Trophoblast cell (in vitro differentiated cells and primary cell): ENCODE data around the gene TEX53.

Experiments used
- DNase-seq, 2 donors: peaks; one replicate each; pipeline ENCODE4 v3.0.0-alpha.2; 2016
- H2AFZ ChIP-seq: 2 replicates; pipeline ENCODE4 v1.6.1; 2013; ENCODE audit warnings: low read length, moderate library complexity, mild to moderate bottlenecking; ENCODE audit not compliant: insufficient read depth, poor library complexity
- H2AK5ac ChIP-seq: 2 replicates; pipeline ENCODE4 v1.6.1; 2013; ENCODE audit warnings: mild to moderate bottlenecking, low read length
- H2BK120ac ChIP-seq: 2 replicates; pipeline ENCODE4 v1.6.1; 2013; ENCODE audit warnings: low read length, mild to moderate bottlenecking, moderate library complexity; ENCODE audit not compliant: insufficient read depth, poor library complexity
- H2BK12ac ChIP-seq: 2 replicates; pipeline ENCODE4 v1.6.1; 2013; ENCODE audit warnings: mild to moderate bottlenecking, low read length, moderate library complexity
- H2BK5ac ChIP-seq: 2 replicates; pipeline ENCODE4 v1.6.1; 2013; ENCODE audit warnings: low read length, low read depth, moderate library complexity, mild to moderate bottlenecking; ENCODE audit not compliant: poor library complexity
- H3K14ac ChIP-seq: 2 replicates; pipeline ENCODE4 v1.6.1; 2013; ENCODE audit warnings: mild to moderate bottlenecking, low read length
- H3K18ac ChIP-seq: 2 replicates; pipeline ENCODE4 v1.6.1; 2013; ENCODE audit warnings: mild to moderate bottlenecking, low read length
- H3K23ac ChIP-seq: 2 replicates; pipeline ENCODE4 v1.6.1; 2013; ENCODE audit warnings: low read length
- H3K27ac ChIP-seq: 2 replicates; pipeline ENCODE4 v1.5.1; 2013; ENCODE audit warnings: low read depth, mild to moderate bottlenecking, inconsistent platforms, low read length, moderate library complexity
- H3K27me3 ChIP-seq: 2 replicates; pipeline ENCODE4 v1.6.1; 2013; ENCODE audit warnings: inconsistent platforms, mild to moderate bottlenecking, low read length, moderate library complexity; ENCODE audit not compliant: insufficient read depth
- H3K36me3 ChIP-seq, 2 experiments: 1 replicate in 1 of 2; 2 replicates in 1 of 2; pipeline ENCODE4 v1.6.1; 2013; ENCODE audit warnings: low read length in 2 of 2, mild to moderate bottlenecking in 2 of 2, moderate library complexity in 1 of 2; ENCODE audit not compliant: insufficient read depth in 2 of 2, control insufficient read depth in 1 of 2
- H3K4ac ChIP-seq: 2 replicates; pipeline ENCODE4 v1.6.1; 2013; ENCODE audit warnings: low read depth, mild to moderate bottlenecking, low read length, moderate library complexity
- H3K4me1 ChIP-seq, 2 experiments: 1 replicate in 1 of 2; 2 replicates in 1 of 2; pipeline ENCODE4 v1.6.1; 2013; ENCODE audit warnings: low read length in 2 of 2, mild to moderate bottlenecking in 2 of 2, moderate library complexity in 1 of 2; ENCODE audit not compliant: insufficient read depth in 2 of 2, control insufficient read depth in 1 of 2
- H3K4me2 ChIP-seq: 2 replicates; pipeline ENCODE4 v1.6.1; 2013; ENCODE audit warnings: inconsistent platforms, mild to moderate bottlenecking, low read length, moderate library complexity
- H3K4me3 ChIP-seq: 2 replicates; pipeline ENCODE4 v1.5.1; 2013; ENCODE audit warnings: mild to moderate bottlenecking, low read depth, low read length, inconsistent platforms
- H3K79me1 ChIP-seq: one replicate; pipeline ENCODE4 v1.6.1; 2013; ENCODE audit warnings: low read length
- H3K79me2 ChIP-seq: 2 replicates; pipeline ENCODE4 v1.6.1; 2013; ENCODE audit warnings: low read length, mild to moderate bottlenecking; ENCODE audit not compliant: control insufficient read depth, insufficient read depth, poor library complexity
- H3K9ac ChIP-seq: 2 replicates; pipeline ENCODE4 v1.6.1; 2013; ENCODE audit warnings: mild to moderate bottlenecking, low read length
- H3K9me3 ChIP-seq: 2 replicates; pipeline ENCODE4 v1.6.1; 2013; ENCODE audit warnings: low read depth, mild to moderate bottlenecking, control low read depth, inconsistent platforms, low read length; ENCODE audit not compliant: insufficient read depth
- H4K12ac ChIP-seq: 2 replicates; pipeline ENCODE4 v1.6.1; 2013; ENCODE audit warnings: low read depth, mild to moderate bottlenecking, low read length, moderate library complexity
- H4K8ac ChIP-seq: 2 replicates; pipeline ENCODE4 v1.6.1; 2013; ENCODE audit warnings: low read depth, mild to moderate bottlenecking, low read length, moderate library complexity
- H4K91ac ChIP-seq: one replicate; pipeline ENCODE4 v1.6.1; 2013; ENCODE audit warnings: low read depth, mild to moderate bottlenecking, low read length, moderate library complexity
- WGBS: extraction: QIAGEN DNeasy Blood & Tissue Kit; methylation state at CpG from one replicate; pipeline ENCODE4 v1.1.7; 2013; ENCODE audit warnings: missing lambda C conversion rate; ENCODE audit not compliant: insufficient read length, insufficient coverage; ENCODE audit errors: extremely low coverage; 5-methylcytosine and 5-hydroxymethylcytosine counted together

TEX53 gene

DNA sequence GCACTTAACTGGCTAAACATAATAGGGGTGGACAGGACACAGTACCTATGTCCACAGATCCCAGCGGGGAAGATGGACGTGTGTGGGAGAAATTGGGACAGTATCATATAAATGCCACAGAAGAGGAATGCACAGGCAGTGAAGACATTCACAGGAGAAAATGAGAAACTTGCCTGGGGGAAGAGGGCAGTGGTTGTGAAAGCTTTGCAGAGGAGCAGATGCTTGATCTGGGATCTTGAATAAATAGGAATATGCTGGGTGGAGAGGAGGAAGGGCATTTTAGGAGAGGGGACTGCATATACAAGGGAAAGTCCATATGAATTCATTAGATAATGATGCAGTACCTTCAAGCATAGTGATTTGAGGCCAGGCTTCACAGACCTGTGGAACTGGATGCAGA is 32.9 kb downstream of the TEX53 start:
- Histone ChIP-seq H3K4me1 (peaks cover 0 to 8% of the 10 kb centered on the region in 2 experiments), H3K27ac (no peak overlapping the region), H3K79me1 (no peaks in the 10 kb centered on the region), H3K36me3 (peaks cover 7 to 11% of the 10 kb centered on the region in 2 experiments), H3K14ac (no peak overlapping the region), H3K9me3 (peaks cover 1% of the 10 kb centered on the region), H3K79me2 (peaks cover 2% of the 10 kb centered on the region), H4K91ac (no peak overlapping the region), H3K23ac (no peak overlapping the region), H3K4me2 (no peak overlapping the region), H3K4me3 (no peak overlapping the region), H4K8ac (no peak overlapping the region), H3K18ac (no peak overlapping the region), H2BK120ac (no peak overlapping the region), H3K9ac (no peak overlapping the region), H2AK5ac (no peak overlapping the region), H3K27me3 (no peaks in the 10 kb centered on the region), H3K4ac (no peak overlapping the region), H2BK12ac (no peak overlapping the region), H4K12ac (no peak overlapping the region), H2BK5ac (no peak overlapping the region), H2AFZ (no peak overlapping the region)
- DNase-seq = peak; percentile 68 to 84
- no CpG with 5 or more reads among the region's 2 CpGs for WGBS

DNA sequence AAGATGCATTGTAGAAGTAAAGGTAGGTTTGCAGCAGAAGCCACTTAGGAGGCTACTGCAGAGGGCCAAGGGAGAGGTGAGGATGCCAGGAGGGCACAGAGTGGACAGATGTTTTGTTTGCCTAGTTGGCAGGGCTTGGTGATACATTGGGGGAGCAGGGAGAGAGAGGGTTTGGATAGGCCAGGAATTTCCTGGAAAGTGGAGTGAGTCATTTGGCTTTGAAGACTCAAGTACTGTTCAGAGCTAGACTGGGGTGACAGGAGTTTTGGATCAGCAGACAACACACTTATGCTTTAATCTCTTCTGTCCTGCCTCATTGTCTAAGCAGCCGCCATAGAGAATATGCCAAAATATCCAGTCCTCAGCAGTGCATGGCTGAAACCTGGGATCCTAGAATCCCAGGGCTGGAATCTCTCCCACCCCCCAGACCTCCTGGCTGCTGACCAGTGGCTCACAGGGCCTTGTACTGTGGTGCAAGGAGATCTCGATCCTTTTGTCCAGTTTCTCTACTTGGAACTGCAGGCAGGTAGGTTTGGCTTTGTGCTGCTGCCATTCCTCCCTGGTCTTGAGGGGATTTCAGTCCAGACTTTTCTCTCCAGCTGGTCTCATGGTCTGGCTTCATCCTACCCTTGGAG is 35.5 kb downstream of the TEX53 start:
- Histone ChIP-seq H2AFZ (no peak overlapping the region), H3K9me3 (no peaks in the 10 kb centered on the region), H3K4ac (no peak overlapping the region), H2AK5ac (no peak overlapping the region), H3K18ac (no peak overlapping the region), H2BK120ac (no peak overlapping the region), H4K8ac (no peak overlapping the region), H2BK5ac (no peak overlapping the region), H3K79me2 (peaks cover 2% of the 10 kb centered on the region), H3K36me3 (peaks cover 0 to 10% of the 10 kb centered on the region in 2 experiments), H3K23ac (no peak overlapping the region), H4K91ac (no peak overlapping the region), H3K27me3 (no peaks in the 10 kb centered on the region), H3K4me3 (no peak overlapping the region), H3K9ac (no peak overlapping the region), H4K12ac (no peak overlapping the region), H3K4me1 (peaks cover under 1 to 12% of the 10 kb centered on the region in 2 experiments), H3K14ac (no peak overlapping the region), H3K79me1 (no peaks in the 10 kb centered on the region), H3K27ac (no peak overlapping the region), H3K4me2 (no peak overlapping the region), H2BK12ac (no peak overlapping the region)
- DNase-seq = no peak
- WGBS = no CpG with 5 or more reads among the region's 2 CpGs

DNA sequence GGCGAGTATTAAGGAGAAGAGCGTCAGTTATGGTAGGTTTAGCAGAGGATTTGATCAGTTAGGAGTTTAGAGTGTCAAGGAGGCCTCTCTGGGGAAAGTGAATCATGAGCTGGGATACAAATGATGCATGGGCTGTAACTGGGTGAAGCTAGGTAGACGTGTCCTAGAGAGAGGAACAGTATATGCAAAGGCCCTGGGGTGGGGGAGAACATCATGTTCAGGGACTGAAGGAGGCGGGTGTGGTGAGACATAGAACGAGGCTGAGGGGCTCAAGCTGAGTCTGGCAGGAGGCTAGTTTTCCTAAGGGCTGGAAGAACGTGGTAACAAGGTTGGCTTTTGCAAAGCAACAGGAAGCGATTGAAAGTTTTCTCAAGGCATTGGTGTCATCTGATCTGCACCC is 36.0 kb downstream of the TEX53 start:
- H3K9me3 ChIP-seq = no peaks in the 10 kb centered on the region
- no peak overlapping the region for H2AK5ac ChIP-seq
- WGBS = no CpG with 5 or more reads among the region's 7 CpGs
- H3K27me3 ChIP-seq = no peaks in the 10 kb centered on the region
- no peak overlapping the region for H2BK12ac ChIP-seq
- H3K36me3 ChIP-seq = peaks cover 0 to 6% of the 10 kb centered on the region in 2 experiments
- H3K79me2 ChIP-seq = no peaks in the 10 kb centered on the region
- peaks cover 2 to 14% of the 10 kb centered on the region in 2 experiments for H3K4me1 ChIP-seq
- no peak overlapping the region for H3K14ac ChIP-seq
- H3K4me3 ChIP-seq = no peak overlapping the region
- no peak overlapping the region for H3K23ac ChIP-seq
- no peak overlapping the region for H3K4me2 ChIP-seq
- H3K4ac ChIP-seq = no peak overlapping the region
- no peak overlapping the region for H2AFZ ChIP-seq
- no peak overlapping the region for H4K12ac ChIP-seq
- H3K18ac ChIP-seq = no peak overlapping the region
- no peak overlapping the region for H2BK120ac ChIP-seq
- H4K8ac ChIP-seq = no peak overlapping the region
- no peak overlapping the region for H4K91ac ChIP-seq
- no peak overlapping the region for H2BK5ac ChIP-seq
- no peaks in the 10 kb centered on the region for H3K79me1 ChIP-seq
- no peak for DNase-seq
- H3K9ac ChIP-seq = no peak overlapping the region
- H3K27ac ChIP-seq = no peak overlapping the region

DNA sequence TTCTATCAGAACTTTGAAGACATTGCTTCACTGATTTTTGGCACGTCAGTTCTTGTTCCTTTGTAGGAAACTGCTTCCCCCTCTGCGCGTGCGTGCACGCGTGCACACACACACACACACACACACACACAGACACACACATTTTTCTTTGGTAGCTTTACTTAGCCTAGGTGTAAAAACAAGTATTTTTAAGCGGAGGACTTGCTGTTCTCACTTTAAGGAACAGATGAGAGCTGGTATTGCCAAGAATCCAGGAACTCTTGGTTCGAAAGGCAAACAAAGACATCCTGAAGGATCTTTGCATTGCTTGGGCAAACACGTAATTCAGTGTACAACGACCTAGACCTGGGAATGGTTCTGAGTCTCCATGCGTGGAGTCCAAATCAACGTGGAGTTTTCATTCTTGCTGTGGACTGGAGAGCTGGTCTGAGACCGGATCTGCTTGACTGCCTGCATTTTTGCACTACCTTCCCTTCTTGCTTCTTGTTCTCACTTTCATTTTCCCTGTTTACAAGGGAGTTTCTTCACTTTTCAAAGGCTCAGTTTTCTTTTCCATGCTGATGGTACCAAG is 38.3 kb downstream of the TEX53 start:
- no peak overlapping the region for H3K9ac ChIP-seq
- H4K91ac ChIP-seq = no peak overlapping the region
- no CpG with 5 or more reads among the region's 13 CpGs for WGBS
- H2BK12ac ChIP-seq = no peak overlapping the region
- H3K27ac ChIP-seq = no peak overlapping the region
- H2AFZ ChIP-seq = no peak overlapping the region
- no peak overlapping the region for H2AK5ac ChIP-seq
- no peak overlapping the region for H3K14ac ChIP-seq
- H3K79me1 ChIP-seq = no peaks in the 10 kb centered on the region
- H2BK120ac ChIP-seq = no peak overlapping the region
- peaks cover 0 to 4% of the 10 kb centered on the region in 2 experiments for H3K36me3 ChIP-seq
- H4K12ac ChIP-seq = no peak overlapping the region
- peak; percentile 25 to 63 for DNase-seq
- H3K4ac ChIP-seq = no peak overlapping the region
- H3K18ac ChIP-seq = no peak overlapping the region
- H4K8ac ChIP-seq = no peak overlapping the region
- H3K23ac ChIP-seq = no peak overlapping the region
- H3K4me3 ChIP-seq = no peak overlapping the region
- peaks cover 2 to 15% of the 10 kb centered on the region in 2 experiments for H3K4me1 ChIP-seq
- H3K4me2 ChIP-seq = no peak overlapping the region
- H3K27me3 ChIP-seq = no peaks in the 10 kb centered on the region
- H2BK5ac ChIP-seq = no peak overlapping the region
- H3K79me2 ChIP-seq = no peaks in the 10 kb centered on the region
- H3K9me3 ChIP-seq = no peaks in the 10 kb centered on the region
